Endothelial cell (in vitro differentiated cells): ENCODE data around the gene SEMA3A. TPM values are rescaled to one million over a fixed set of nuclear protein-coding genes. Genes with fewer than 3 reads are reported as not detected.

ENCODE experiments used
- DNase-seq: peaks from one replicate; pipeline ENCODE4 v3.0.0; 2021; ENCODE audit warnings: low spot score
- H3K27ac Mint-ChIP-seq: one replicate; pipeline ENCODE4 v1.8.0; 2021; ENCODE audit warnings: mixed read lengths, inconsistent platforms; ENCODE audit not compliant: unreplicated experiment
- H3K27me3 Mint-ChIP-seq: one replicate; pipeline ENCODE4 v1.8.0; 2021; ENCODE audit warnings: mild to moderate bottlenecking, moderate library complexity, mixed read lengths, inconsistent platforms; ENCODE audit not compliant: unreplicated experiment
- H3K36me3 Mint-ChIP-seq: one replicate; pipeline ENCODE4 v1.8.0; 2021; ENCODE audit warnings: mild to moderate bottlenecking, low read depth, mixed read lengths, inconsistent platforms; ENCODE audit not compliant: unreplicated experiment
- H3K4me1 Mint-ChIP-seq: one replicate; pipeline ENCODE4 v1.8.0; 2021; ENCODE audit warnings: mild to moderate bottlenecking, mixed read lengths, inconsistent platforms; ENCODE audit not compliant: unreplicated experiment
- H3K4me3 Mint-ChIP-seq: one replicate; pipeline ENCODE4 v1.8.0; 2021; ENCODE audit warnings: mild to moderate bottlenecking, mixed read lengths, inconsistent platforms; ENCODE audit not compliant: unreplicated experiment
- H3K9me3 Mint-ChIP-seq: one replicate; pipeline ENCODE4 v1.8.0; 2021; ENCODE audit warnings: mixed read lengths, inconsistent platforms; ENCODE audit not compliant: unreplicated experiment
- CTCF ChIP-seq: fragments of 200-600 bp; sonication (generic); IDR thresholded peaks from one replicate; pipeline ENCODE4 v1.5.0; 2021; ENCODE audit warnings: antibody characterized with exemption; ENCODE audit not compliant: unreplicated experiment
- total RNA-seq: library from RNA; stranded (reverse); fragmentation: NEBNext Ultra II Directional; extraction: Animal tissue kit (Norgen Biotek cat#: 25700); gene quantifications from one replicate; pipeline ENCODE4 v1.2.1, GENCODE V29; 2021; ENCODE audit not compliant: unreplicated experiment

Gene SEMA3A
- total RNA-seq, 1 donor from 2014 or later: 8.5 TPM

DNA sequence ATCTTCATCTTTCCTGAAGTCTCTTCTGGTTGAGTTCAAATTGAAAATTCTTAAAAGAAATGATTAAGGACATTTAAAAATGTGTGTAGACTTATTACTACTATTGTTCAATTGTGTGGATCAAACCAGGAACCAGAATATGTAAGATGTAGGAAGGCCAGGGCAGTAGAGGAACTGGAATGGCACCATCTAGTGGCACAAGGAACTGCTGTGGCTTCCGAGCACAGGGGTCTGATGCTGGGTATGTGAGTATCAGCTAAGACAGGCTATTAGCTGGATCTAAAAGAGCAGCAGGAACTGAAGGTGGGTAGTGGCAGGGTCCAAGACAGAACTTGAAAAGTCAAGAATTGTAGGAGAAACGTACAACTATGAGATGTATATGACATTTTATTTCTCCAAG lies 247.3 kb downstream of the SEMA3A start:
- Mint-ChIP-seq H3K36me3 (no peaks in the 10 kb centered on the region), H3K9me3 (no peaks in the 10 kb centered on the region), H3K4me1 (no peaks in the 10 kb centered on the region), H3K27me3 (no peaks in the 10 kb centered on the region), H3K27ac (no peak overlapping the region), H3K4me3 (no peak overlapping the region)
- TF ChIP-seq CTCF: no peak
- peak; percentile 22 for DNase-seq

GRCh38 chr7:83946801-83947200 lies 247.8 kb downstream of the SEMA3A start:
- DNase-seq: no peak
- no peak for TF ChIP-seq CTCF
- no peaks in the 10 kb centered on the region for H3K4me1 Mint-ChIP-seq
- no peak overlapping the region for H3K27ac Mint-ChIP-seq
- H3K27me3 Mint-ChIP-seq: no peaks in the 10 kb centered on the region
- H3K9me3 Mint-ChIP-seq: no peaks in the 10 kb centered on the region
- no peak overlapping the region for H3K4me3 Mint-ChIP-seq
- no peaks in the 10 kb centered on the region for H3K36me3 Mint-ChIP-seq

GRCh38 chr7:83941300-83941699 lies 253.3 kb downstream of the SEMA3A start:
- H3K27me3 Mint-ChIP-seq: no peaks in the 10 kb centered on the region
- no peaks in the 10 kb centered on the region for H3K9me3 Mint-ChIP-seq
- H3K27ac Mint-ChIP-seq: no peak overlapping the region
- peaks cover 8% of the 10 kb centered on the region for H3K4me1 Mint-ChIP-seq
- H3K36me3 Mint-ChIP-seq: no peaks in the 10 kb centered on the region
- H3K4me3 Mint-ChIP-seq: no peak overlapping the region
- DNase-seq: no peak
- no peak for TF ChIP-seq CTCF

- H3K27me3 Mint-ChIP-seq: no peaks in the 10 kb centered on the region
- no peaks in the 10 kb centered on the region for H3K9me3 Mint-ChIP-seq
- H3K4me3 Mint-ChIP-seq: no peak overlapping the region
- no peak for TF ChIP-seq CTCF
- no peak overlapping the region for H3K27ac Mint-ChIP-seq
- no peaks in the 10 kb centered on the region for H3K36me3 Mint-ChIP-seq
- no peak for DNase-seq
- H3K4me1 Mint-ChIP-seq: peaks cover 11% of the 10 kb centered on the region
These were observed 256.7 kb downstream of the SEMA3A start for GRCh38 chr7:83937930-83938329.

GRCh38 chr7:83936056-83936708 lies 258.4 kb downstream of the SEMA3A start:
- H3K27ac Mint-ChIP-seq: peak overlapping the region; percentile 38
- DNase-seq: peak; percentile 67
- peak; percentile 83 for TF ChIP-seq CTCF
- H3K9me3 Mint-ChIP-seq: no peaks in the 10 kb centered on the region
- H3K4me1 Mint-ChIP-seq: peaks cover 11% of the 10 kb centered on the region
- no peak overlapping the region for H3K4me3 Mint-ChIP-seq
- H3K27me3 Mint-ChIP-seq: no peaks in the 10 kb centered on the region
- H3K36me3 Mint-ChIP-seq: no peaks in the 10 kb centered on the region
